Hematopoietic multipotent progenitor cell (in vitro differentiated cells): ENCODE data around the gene STARD8. TPM values are rescaled to one million over a fixed set of nuclear protein-coding genes. Genes with fewer than 3 reads are reported as not detected.
"Not testable (repeated sequence)": the region's sequence is repeated elsewhere in the genome, so short reads cannot be mapped to it uniquely, and the experiment has no call there.

ENCODE experiments used
- DNase-seq, 3 donors: peaks; one replicate each; pipeline ENCODE4 v3.0.0-alpha.2; 2011 to 2015; ENCODE audit warnings: low read depth in 2 of 3, low spot score in 2 of 3
- total RNA-seq: library from RNA; depleted of rRNA; stranded (reverse); fragments of >200 nt; gene quantifications from one replicate; pipeline ENCODE4 v1.2.3, GENCODE V29; 2012

The STARD8 gene
- total RNA-seq, 1 donor = 8.9 TPM

DNA sequence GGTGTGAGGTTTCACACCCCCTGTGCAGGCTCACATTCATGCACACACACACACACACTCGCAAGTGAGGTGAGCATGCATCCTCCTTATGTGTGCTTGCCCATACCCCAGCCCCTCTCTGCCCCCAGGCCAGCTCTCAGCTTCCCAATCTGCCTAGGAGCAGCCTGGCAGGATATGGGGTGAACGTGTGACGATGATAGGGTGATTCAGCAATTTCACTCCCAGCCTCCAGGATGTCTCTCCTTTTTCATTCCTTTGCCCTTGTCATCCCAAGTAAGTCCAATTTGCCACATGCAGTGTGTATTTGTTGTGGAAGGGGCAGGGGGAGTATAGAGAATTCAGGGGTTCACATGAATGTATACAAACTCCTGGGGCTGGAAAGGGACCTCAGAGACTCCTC is 7.2 kb downstream of the STARD8 start:
- DNase-seq = no peak

DNA sequence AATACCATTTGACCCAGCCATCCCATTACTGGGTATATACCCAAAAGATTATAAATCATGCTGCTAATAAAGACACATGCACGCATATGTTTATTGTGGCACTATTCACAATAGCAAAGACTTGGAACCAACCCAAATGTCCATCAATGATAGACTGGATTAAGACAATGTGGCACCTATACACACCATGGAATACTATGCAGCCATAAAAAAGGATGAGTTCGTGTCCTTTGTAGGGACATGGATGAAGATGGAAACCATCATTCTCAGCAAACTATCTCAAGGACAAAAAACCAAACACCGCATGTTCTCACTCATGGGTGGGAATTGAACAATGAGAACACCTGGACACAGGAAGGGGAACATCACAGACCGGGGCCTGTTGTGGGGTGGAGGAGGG is 9.0 kb downstream of the STARD8 start:
- DNase-seq = not testable (repeated sequence)

DNA sequence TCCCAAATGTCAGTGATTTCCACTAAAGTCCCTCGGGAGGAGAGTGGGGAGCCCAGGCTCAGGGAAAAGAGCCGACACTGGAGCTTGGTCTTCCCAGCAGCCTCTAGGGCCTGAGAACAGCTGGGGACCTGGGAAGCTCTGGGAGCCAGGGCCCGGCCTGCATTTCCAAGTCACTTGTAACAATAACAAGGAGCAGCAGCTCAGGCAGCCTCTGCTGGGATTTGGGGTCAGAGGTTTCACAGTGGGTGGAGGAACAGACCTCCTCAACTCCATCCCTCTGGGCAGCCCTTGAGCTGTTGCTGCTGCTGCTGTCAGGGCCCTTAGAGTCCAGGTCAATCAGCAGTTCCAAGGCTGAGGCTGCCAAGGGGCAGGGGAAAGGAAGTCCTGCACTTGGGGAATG is 11.1 kb downstream of the STARD8 start:
- no peak for DNase-seq

DNA sequence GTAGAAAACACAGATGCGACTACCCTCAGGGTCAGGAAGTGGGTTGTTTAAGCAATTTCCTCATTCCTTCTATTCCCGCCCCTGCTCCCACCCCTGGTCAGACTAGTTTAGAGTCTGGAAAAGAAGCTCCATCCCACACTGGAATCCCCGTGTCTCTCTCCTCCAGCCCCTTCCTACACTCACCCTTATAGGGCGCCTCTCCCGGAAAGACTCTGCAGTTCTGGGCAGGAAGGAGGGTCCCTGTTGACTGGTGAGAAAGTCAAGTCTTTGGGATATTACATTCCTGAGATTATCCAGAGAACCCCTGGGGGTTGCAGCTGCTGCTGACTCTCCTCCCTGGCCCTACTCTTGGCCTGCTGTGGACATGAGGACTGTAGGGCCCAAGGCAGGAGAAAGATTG is 11.9 kb downstream of the STARD8 start:
- DNase-seq = no peak

DNA sequence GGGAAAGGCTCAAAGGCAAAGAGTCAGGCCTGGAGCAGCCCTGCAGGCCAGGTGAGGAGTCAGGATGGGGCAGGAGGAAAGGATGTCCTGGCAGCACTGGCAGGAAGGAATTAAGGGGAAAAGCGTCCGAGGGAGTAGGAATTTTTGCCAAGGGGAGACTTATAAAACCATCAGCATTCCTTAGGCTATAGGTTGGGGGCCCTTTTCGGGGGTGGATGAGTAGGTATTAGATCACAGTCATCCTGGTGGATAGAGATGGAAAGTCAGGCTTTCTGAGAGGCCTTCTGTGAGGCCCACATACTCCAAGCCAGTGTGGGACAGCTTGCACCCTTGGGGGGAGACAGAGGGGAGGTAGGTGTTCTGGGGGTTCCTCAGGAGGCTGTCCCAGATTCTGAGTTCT is 12.3 kb downstream of the STARD8 start:
- DNase-seq = no peak

DNA sequence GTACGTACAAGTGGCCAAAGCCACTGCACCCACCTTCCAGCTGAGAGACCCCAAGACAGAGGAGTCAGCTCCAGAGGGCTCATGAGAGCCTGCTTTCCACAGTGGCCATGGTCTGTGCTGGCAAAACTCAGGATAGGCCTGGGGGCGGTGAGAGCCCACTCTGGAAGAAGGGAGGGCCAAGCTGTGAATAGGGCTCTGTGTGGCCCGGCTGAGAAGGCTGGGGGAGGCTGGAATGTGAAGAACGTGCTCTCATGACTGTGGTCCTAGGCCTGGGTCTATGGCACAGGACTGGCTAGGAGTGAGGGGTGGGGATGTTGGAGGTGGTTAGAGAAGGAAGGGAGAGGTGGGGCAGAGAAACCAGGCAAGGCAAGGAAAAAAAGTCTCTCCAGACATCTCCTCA is 13.3 kb downstream of the STARD8 start:
- DNase-seq = no peak

DNA sequence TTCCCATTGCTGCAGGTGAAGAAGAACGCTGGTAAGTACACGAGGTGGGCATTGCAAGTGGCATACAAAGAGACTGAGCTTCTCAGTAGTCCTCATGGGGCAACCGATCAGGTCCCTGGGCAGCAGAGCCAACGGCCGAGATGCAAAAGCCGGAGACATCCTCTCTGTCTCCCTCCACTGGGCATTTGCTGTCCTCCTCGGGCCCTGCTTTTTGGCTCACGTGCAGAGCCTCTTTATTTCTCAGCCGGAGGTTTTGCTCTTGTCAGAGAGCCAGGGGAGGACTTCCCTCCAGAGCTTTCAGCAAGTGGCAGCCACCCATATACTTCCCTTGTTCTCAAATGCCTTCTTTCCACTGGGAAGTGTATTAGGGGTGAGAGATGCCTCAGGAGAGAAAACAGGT is 18.0 kb downstream of the STARD8 start:
- DNase-seq = no peak

DNA sequence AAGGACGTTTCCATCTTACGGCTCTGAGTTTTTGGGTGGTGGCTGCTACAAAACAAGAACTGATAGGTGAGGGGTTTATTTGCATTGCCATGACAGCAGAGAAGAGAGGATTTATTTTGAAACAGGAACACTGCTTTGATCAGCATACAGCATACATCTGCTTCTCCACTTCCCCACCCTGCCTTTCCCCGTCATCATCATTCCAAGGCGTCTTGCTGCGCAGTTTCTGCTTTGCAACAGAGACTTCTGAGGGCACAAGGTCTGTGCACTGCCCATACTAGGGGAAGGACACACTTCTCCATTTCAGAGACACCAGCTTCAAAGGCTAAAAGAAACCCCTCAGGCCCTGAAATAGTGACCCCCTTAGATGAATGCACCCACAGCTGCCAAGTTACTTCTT is 19.1 kb downstream of the STARD8 start:
- no peak for DNase-seq

DNA sequence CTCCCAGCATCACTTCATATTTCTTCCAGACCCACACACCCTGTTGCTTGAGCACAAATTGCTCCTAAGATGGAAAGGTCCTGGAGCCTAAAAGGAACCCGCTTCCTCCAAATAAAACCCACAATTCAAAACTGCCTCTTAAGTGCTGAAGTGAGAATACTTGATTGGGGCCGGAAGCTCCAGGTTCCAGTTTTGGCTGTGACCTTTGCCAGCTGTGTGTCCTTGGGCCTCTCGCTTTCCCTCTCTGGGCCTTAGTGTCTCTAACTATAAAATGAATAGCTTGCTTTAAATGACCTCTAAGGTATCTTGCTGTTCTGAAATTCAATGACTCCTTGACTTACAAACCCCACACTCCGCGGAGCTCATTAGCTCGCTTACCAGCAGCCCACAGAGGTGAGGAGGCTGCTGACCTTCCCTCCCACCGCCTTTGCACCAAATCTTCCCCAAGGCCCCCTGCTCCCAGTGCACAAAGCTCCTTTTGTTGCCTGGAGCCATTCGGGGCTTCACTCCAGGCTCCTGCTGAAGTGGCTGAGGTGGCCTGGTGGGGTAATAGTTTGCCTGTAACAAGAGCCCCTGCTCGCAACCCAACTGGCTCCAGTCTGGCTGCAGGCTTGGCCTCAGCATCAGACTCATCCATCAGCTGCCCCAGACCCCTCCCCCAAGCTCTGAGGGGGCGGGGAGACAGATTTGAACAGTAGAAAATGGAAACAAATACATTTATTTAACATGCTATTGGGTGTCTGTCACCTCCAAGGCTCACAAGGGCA is 21.8 kb downstream of the STARD8 start:
- DNase-seq = no peak

DNA sequence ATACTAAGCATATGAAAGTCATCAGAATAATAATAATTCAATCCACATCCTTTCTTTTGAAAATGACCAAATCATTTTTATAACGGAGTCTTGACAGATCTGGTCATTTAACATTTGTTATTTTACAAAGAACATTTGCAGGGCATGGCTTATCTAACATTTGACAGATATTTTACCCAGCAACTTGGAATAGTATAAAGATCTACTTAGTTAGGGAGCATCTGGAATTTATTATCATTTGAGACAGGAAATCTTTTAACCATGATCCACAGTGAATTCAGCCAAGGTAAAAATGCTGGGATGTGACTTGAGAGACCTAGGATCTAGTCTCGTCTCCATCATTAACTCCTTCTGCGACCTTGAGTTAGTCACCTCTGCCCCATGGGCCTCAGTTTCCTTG is 22.4 kb downstream of the STARD8 start:
- no peak for DNase-seq

DNA sequence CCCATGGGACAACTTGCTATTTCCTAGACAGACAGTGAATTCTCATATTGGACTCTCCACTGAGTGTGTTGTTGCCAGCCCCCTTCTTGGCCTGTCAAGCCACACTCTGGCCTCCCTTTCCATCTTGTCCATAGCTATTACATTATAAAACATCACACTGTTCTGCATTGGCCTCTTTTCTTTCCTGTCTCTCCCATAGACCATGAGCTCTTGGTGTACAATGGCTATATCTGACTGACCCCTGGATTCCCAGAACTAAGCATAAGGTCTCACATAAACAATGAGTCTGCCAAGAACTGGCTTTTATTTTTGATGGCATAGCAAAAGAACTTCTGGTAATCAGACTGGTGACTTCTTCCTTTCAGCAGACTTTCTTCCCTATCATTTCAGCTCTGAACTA is 23.8 kb downstream of the STARD8 start:
- no peak for DNase-seq

DNA sequence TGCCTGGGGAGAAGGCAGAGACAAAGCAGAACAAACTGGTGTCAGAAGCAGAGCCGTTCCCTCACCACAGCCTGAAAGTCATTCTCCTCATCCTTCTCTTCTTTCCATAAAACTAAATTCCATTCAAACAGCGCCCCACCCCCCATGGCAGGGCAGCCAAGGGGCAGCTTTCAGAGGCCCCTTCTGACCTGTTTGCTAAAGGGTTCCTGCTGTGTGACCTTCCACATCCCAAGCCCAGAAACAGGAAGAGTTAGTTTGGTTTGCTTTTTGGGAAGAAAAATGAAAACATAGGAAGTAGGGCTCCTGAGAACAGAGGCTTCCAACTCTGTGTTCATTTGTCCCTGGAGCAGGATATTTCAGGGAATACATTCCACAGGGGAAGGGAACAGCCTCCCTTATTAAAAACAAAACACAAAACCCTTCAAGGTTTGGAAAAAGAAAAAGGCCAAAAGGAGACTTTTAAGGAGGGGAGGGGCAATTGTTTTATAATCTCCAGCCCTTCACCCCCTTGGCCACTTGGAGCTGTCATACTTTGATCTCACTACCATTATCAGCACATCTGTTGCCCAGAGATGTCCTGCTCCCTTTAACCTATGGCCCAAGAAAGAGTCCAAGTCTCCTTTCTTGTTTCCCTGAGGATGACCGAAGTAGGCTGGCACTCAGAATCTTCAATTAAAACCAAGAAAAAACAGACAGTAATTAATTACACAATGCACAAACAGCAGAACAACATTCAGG is 25.3 kb downstream of the STARD8 start:
- DNase-seq = no peak

DNA sequence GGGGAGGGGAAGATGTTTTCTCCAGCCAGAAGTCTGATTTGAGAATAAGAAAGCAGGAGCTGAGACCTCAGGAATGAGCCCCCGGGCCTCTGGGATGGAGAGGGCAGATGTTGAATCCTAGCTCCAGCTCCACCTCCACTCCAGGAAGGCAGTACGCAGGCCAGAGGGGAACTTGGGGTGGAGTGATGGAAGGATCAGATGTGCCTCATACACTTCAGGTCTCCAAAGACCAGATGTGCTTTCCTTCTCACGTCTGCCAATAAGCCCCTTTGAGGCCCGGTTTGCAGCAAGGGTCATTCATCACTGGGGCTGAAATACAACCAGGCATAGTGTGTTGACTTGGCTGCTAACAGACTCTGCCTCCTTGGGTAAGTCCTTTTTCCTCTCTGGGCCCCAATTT is 28.1 kb downstream of the STARD8 start:
- no peak for DNase-seq

DNA sequence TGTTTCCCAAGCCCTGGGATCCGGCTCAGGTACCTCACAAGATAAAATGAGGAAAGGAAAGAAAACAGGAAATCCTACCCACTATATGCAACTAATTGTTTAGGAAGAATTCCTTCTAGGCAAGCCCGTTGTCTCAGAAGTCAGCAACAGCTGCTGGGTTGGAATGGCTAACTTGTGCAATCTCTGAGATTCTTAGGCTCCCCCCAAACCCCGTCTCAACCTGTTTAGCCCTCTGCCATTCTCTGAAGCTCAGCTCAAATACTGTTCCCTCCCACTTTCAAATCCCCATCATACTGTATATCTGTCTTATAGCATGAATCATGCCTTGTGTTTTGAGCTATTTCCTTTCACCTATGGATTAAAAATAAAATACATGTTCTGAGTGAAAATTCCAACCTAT is 28.9 kb downstream of the STARD8 start:
- DNase-seq = no peak

DNA sequence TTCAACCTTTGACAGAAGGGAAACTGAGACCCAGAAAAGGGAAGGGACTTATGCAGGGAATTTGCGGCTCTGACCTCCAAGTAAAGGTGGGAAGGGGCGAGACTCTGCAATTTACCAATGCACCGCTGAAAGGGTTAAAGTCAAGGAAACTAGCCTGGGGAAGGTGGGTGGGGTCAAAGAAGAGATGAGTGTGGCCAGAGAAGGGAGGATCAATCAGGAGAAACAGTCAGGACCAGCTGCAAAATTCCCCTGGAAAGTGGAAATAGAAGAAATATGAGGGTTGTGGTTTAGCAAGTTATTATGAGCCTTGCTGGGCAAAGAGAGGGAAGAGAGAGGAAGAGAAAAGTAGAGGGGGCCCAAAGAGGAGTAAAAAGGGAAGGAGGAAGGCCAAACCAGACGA is 30.5 kb downstream of the STARD8 start:
- no peak for DNase-seq

DNA sequence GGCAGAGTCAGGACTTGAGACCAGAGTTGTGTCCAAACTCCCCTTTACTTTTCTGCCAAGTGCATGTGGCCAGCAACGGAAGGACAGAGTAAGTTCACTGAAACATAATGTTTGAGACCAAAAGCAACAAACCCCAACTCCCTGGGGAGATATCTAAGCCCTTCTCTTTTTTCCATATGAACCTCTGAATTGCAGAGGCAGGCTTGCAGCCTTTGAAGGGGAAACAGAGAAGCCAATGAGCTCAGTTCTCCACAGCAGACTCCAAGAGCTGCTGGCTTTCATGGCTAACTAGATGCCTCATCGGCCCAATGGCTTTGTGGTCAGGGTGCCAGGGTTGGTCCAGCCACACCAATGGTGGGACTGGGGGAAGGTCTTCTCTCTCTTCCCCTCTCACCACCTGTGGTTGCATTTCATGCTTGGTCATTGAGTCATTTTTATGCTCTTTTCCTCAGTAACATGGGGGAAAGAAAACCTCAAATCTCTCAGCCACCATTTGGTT is 34.0 kb downstream of the STARD8 start:
- DNase-seq = no peak

DNA sequence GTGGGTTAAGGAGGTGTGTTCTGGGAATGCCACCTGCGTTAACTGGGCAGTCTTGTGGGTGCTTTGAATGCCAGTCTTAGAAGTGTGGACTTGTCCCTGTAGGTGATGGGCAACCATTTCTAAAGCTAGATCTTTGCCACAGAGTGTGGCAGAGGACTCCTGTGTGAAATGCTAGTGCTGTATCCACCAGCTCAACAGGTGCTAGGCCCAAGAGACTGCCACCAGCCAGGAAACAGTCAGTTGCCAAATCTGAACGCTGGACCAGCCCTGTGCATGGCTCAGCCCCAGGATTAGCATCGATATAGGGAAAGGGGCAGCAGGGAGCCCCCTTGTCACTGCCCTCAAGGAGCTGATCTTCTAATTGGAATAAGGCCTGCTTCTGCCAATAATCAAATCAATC is 35.3 kb downstream of the STARD8 start:
- no peak for DNase-seq

DNA sequence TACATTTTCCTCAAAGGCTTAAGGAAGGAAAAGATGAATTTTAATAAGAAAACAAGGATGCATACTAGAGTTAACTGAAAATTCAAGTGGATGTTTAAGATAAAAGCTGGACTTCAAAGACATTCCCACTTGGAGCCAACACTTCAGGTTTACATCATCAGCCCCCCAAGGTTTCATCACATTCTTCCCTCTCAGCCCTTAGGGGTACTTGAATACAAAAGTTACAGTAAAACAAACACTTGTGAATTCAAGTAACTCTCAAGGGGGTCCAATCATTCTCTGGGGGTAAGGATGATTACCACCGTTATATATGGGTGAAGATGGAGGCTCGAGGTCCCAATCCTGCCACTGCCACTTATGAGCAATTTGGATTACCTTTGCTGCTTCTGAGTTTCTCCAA is 36.1 kb downstream of the STARD8 start:
- DNase-seq = no peak

DNA sequence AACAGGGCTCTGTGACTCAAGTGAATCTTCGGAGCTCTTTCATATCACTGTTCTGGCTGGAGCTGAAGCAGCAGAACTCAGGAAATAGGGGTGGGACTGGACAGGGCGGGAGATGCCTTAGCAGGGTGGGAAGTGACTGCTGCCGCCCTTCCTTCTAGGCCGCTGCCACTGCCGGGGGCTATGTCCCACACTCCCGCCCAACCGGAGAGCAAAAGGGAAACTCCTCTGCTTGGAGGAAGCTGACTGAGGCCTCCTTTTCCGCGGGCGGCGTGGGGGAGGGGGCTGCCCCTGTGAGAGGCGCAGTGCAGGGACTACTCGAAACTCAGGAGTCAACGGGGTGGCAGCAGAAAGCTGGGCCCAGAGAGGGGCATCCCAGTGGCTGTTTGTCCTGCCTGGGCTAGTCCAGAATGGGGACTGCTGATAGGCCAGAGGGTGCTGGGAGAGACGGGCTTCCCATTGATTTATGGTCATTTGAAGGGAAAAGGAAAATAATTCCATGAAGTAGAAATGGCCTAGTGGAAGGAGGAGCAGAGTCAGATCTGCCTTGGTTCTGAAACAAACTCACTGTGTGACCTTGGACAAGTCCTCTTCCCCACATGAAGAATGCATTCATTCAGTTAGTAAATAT is 36.9 kb downstream of the STARD8 start:
- DNase-seq = peak in 2 of 3 donors; percentile 27 to 37

DNA sequence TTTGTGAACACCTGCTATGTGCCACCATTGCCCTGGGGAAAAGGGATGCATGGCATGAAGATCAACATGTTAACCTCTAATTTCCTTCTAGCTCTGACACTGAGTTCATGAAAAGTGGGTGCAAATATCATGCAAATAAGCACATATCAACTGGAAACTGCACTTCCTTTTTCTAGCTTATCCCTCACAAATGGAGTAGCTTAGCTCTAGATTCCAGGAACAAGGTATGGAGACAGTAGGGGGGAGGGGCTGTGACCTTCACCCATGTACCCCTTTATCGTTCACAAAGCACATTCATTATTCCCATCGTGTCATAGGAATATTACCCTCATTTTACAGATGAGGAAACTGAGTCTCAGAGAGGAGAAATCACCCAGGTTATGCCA is 37.4 kb downstream of the STARD8 start:
- no peak for DNase-seq

DNA sequence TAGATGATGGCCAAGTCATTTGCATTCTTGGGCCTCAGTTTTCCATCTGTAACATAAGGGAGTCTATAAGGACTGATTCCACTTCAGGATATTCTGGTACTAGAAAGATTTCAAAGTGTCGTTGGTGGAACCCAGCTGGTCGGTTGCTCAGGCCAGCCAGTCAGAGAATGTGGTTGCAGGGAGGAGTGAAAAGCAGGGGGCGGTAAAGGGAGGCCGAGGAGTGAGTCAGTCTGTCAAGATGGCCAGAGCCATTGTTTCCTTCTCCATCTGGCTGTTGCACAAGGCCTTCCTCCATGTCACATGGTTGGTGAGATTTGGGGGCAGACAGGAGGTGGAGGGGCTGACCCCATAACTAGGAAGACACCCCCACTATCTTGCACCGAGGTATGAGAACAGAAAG is 38.2 kb downstream of the STARD8 start:
- peak in 2 of 3 donors; percentile 48 to 66 for DNase-seq
